HepG2 (cell line): Measurements from ENCODE around the gene TEX12. TPM values are rescaled to one million over a fixed set of nuclear protein-coding genes. Genes with fewer than 3 reads are reported as not detected.

ENCODE experiments used
- ATAC-seq: fragments of 200-7000 bp; cut with Tn5 transposase; 3 replicates; pipeline ENCODE4 v1.9.1; 2020; ENCODE audit warnings: mild to moderate bottlenecking, moderate library complexity
- BruUV-seq: library from RNA; stranded (reverse); fragments of 400-500 nt; replicated peaks from 2 replicates; lab custom pipeline; 2021; lab: Mats Ljungman, UMichigan
- CTCF ChIA-PET: fragments of 300-600 bp; formaldehyde crosslinking; extraction: SDS; loops from one replicate; lab custom pipeline; 2021; ENCODE audit warnings: low total read pairs, inconsistent platforms, low intra/inter-chr PET ratio; lab: Yijun Ruan, JAX
- POLR2A ChIA-PET: fragments of 350-600 bp; sonication (Branson Sonifier 250); formaldehyde crosslinking; loops from one replicate; lab custom pipeline; 2020; ENCODE audit warnings: antibody characterized with exemption, inconsistent platforms; lab: Yijun Ruan, JAX
- DNase-seq: peaks from one replicate; pipeline ENCODE4 v3.0.0-alpha.2; 2015; ENCODE audit warnings: low spot score
- FAIRE-seq: peaks from 3 replicates; lab custom pipeline; 2011; peaks lifted over from hg19 to GRCh38; lab: Jason Lieb, UNC
- H2AFZ ChIP-seq: one replicate; pipeline ENCODE4 v1.6.1; 2011; ENCODE audit warnings: low read length, inconsistent platforms
- H3K27ac ChIP-seq: fragments of 300-600 bp; 3 replicates; pipeline ENCODE4 v1.8.0; 2011; ENCODE audit warnings: mixed run types, mild to moderate bottlenecking, mixed read lengths, low read length, inconsistent platforms; ENCODE audit not compliant: insufficient read depth; ENCODE audit errors: extremely low read length
- H3K27me3 ChIP-seq, 2 experiments: fragments of 200-600 bp in 1 of 2; 2 replicates in 1 of 2; 3 replicates in 1 of 2; pipeline versions ENCODE4 v1.6.0 to v1.8.0; 2011; ENCODE audit warnings: low read length in 2 of 2, mild to moderate bottlenecking in 2 of 2, moderate library complexity in 2 of 2, inconsistent platforms in 1 of 2; ENCODE audit not compliant: insufficient read depth in 2 of 2, control insufficient read depth in 1 of 2
- H3K36me3 ChIP-seq, 2 experiments: fragments of 200-600 bp in 1 of 2; replicated peaks in 1 of 2; 2 replicates in 1 of 2; 3 replicates in 1 of 2; pipeline versions ENCODE4 v1.5.1 to v1.8.0; 2011; ENCODE audit warnings: low read length in 2 of 2, inconsistent platforms in 1 of 2; ENCODE audit not compliant: insufficient read depth in 2 of 2, control insufficient read depth in 1 of 2
- H3K4me1 ChIP-seq: 2 replicates; pipeline ENCODE4 v1.5.1; 2012; ENCODE audit warnings: low read length, inconsistent platforms; ENCODE audit not compliant: insufficient read depth
- H3K4me2 ChIP-seq: 2 replicates; pipeline ENCODE4 v1.6.0; 2011; ENCODE audit warnings: low read depth, low read length, inconsistent platforms
- H3K4me3 ChIP-seq, 3 experiments: fragments of 200-600 bp in 1 of 3; sonication (generic), shearing (Covaris generic) in 1 of 3; replicated peaks in 1 of 3; 2 replicates each; pipeline ENCODE4 v1.5.1; 2011 to 2016; ENCODE audit warnings: low read length in 3 of 3, inconsistent platforms in 2 of 3, low read depth in 2 of 3, mild to moderate bottlenecking in 2 of 3, control low read depth in 1 of 3, mixed read lengths in 1 of 3; ENCODE audit not compliant: insufficient read depth in 1 of 3
- H3K79me2 ChIP-seq: one replicate; pipeline ENCODE4 v1.6.1; 2011; ENCODE audit warnings: low read length, inconsistent platforms; ENCODE audit not compliant: insufficient read depth
- H3K9ac ChIP-seq: 2 replicates; pipeline ENCODE4 v1.6.0; 2011; ENCODE audit warnings: mild to moderate bottlenecking, low read depth, low read length, inconsistent platforms; ENCODE audit not compliant: insufficient read depth
- H3K9me3 ChIP-seq: 2 replicates; pipeline ENCODE4 v1.5.1; 2012; ENCODE audit warnings: mild to moderate bottlenecking, low read length
- H4K20me1 ChIP-seq: 2 replicates; pipeline ENCODE4 v1.6.0; 2011; ENCODE audit warnings: inconsistent platforms, mild to moderate bottlenecking, low read length, moderate library complexity; ENCODE audit not compliant: insufficient read depth
- CHD4 ChIP-seq: fragments of 200-600 bp; sonication (generic); IDR thresholded peaks from 2 replicates; pipeline ENCODE4 v1.7.0; 2017; ENCODE audit warnings: mild to moderate bottlenecking, low read length, borderline replicate concordance
- KLF15 ChIP-seq: sonication (generic); formaldehyde crosslinking; IDR thresholded peaks from 2 replicates; pipeline ENCODE4 v1.8.1; 2023; ENCODE audit warnings: borderline replicate concordance, mild to moderate bottlenecking, inconsistent platforms, missing genetic modification reagents, mixed read lengths
- NFRKB ChIP-seq: fragments of 450-650 bp; IDR thresholded peaks from 2 replicates; pipeline ENCODE4 v1.6.1; 2017
- PLSCR1 ChIP-seq: sonication (generic); formaldehyde crosslinking; IDR thresholded peaks from 2 replicates; pipeline ENCODE4 v1.5.0; 2020; ENCODE audit warnings: missing genetic modification reagents, mild to moderate bottlenecking, borderline replicate concordance
- RBM22 ChIP-seq: fragments of 200-400 bp; formaldehyde crosslinking; optimal IDR thresholded peaks from 2 replicates; pipeline ENCODE3; 2017; ENCODE audit warnings: mild to moderate bottlenecking, low read length, moderate library complexity
- RFXAP ChIP-seq: sonication (generic); formaldehyde crosslinking; IDR thresholded peaks from 2 replicates; pipeline ENCODE4 v1.4.0; 2020; ENCODE audit warnings: missing genetic modification reagents, borderline replicate concordance
- STAT6 ChIP-seq: sonication (generic); formaldehyde crosslinking; IDR thresholded peaks from 2 replicates; pipeline ENCODE4 v1.4.0; 2020; ENCODE audit warnings: missing genetic modification reagents, mild to moderate bottlenecking, borderline replicate concordance
- ZBTB42 ChIP-seq: sonication (generic); formaldehyde crosslinking; IDR thresholded peaks from 2 replicates; pipeline ENCODE4 v1.5.0; 2020; ENCODE audit warnings: mild to moderate bottlenecking, missing genetic modification reagents
- ZFP36L1 ChIP-seq: sonication (generic); formaldehyde crosslinking; IDR thresholded peaks from 2 replicates; pipeline ENCODE4 v1.8.0; 2022; ENCODE audit warnings: mild to moderate bottlenecking, missing genetic modification reagents, moderate library complexity
- ZNF274 ChIP-seq: sonication (generic); formaldehyde crosslinking; IDR thresholded peaks from 2 replicates; pipeline ENCODE4 v1.5.1; 2020; ENCODE audit warnings: mild to moderate bottlenecking, missing genetic modification reagents
- WGBS: methylation state at CpG from one replicate; pipeline ENCODE4 v1.1.6; 2017; ENCODE audit warnings: low lambda C conversion rate; 5-methylcytosine and 5-hydroxymethylcytosine counted together
- in situ Hi-C: cut with HindIII; loops from 2 replicates; pipeline ENCODE4 v1.10.0; 2017; ENCODE audit warnings: low pct_unique_long_range_greater_than_20kb; ENCODE audit not compliant: extremely low pct_ligation_motif_present
- intact Hi-C: fragments of 100-400 bp; cut with micrococcal nuclease; formaldehyde crosslinking; loops from one replicate; pipeline ENCODE4 v1.10.0; 2022; ENCODE audit not compliant: unreplicated experiment
- polyA plus RNA-seq, 8 experiments: library from polyadenylated mRNA; depleted of rRNA in 3 of 8; stranded (reverse) in 7 of 8; unstranded in 1 of 8; fragments of >200 nt; fragmentation: Illumina TruSeq in 4 of 8; extraction: Trizol in 4 of 8; gene quantifications; 2 replicates each; pipeline versions ENCODE4 v1.2.1 to v1.2.3, GENCODE V29; 2011 to 2016; ENCODE audit warnings: low read depth in 4 of 8, missing spikeins in 1 of 8, mixed read lengths in 1 of 8; ENCODE audit not compliant: insufficient read depth in 1 of 8
- total RNA-seq, 5 experiments: library from RNA; depleted of rRNA; stranded (reverse); fragments of >200 nt; fragmentation: Illumina TruSeq; extraction: Trizol; gene quantifications; 2 replicates each; pipeline ENCODE4 v1.2.3, GENCODE V29; 2016; ENCODE audit warnings: low read depth in 1 of 5

TEX12 gene
- total and polyA plus RNA-seq, 2 of the 13 experiments (the other 11 are each of a cell fraction or from before 2014, with no cell fraction given) = not detected

GRCh38 chr11:112159098-112160065, 7.8 kb upstream of the TEX12 start:
- Histone ChIP-seq H3K27ac (no peak overlapping the region), H3K9ac (no peak overlapping the region), H3K4me2 (no peak overlapping the region), H3K36me3 (no peaks in the 10 kb centered on the region), H2AFZ (no peak overlapping the region), H3K27me3 (no peaks in the 10 kb centered on the region), H3K79me2 (no peaks in the 10 kb centered on the region), H3K9me3 (no peaks in the 10 kb centered on the region), H3K4me3 (no peak overlapping the region), H4K20me1 (no peaks in the 10 kb centered on the region), H3K4me1 (peaks cover 48% of the 10 kb centered on the region)
- CTCF ChIA-PET = no interaction called here
- POLR2A ChIA-PET = no interaction called here
- DNase-seq (no peak), ATAC-seq (no peak), FAIRE-seq (no peak)
- intact Hi-C loops (no loop called here), in situ Hi-C loops (no loop called here)
- no TSS peak for BruUV-seq
- 82% methylated on average over 7 of the region's 7 CpGs for WGBS
- TF ChIP-seq PLSCR1 (CRISPR knock-in tag) (no peak), STAT6 (CRISPR knock-in tag) (no peak), KLF15 (CRISPR knock-in tag) (no peak), NFRKB (no peak), ZFP36L1 (CRISPR knock-in tag) (no peak), RFXAP (CRISPR knock-in tag) (no peak), ZNF274 (CRISPR knock-in tag) (no peak), ZBTB42 (CRISPR knock-in tag) (no peak), CHD4 (no peak), RBM22 (no peak)
- TF ChIP-seq, all 625 proteins: peak for 0
